ENCODE measurements around the gene TENM4. TPM values are rescaled to one million over a fixed set of nuclear protein-coding genes. Genes with fewer than 3 reads are reported as not detected.

Gene TENM4
- total RNA-seq, 2 donors from 2014 or later = 68.2 to 130 TPM

GRCh38 chr11:78646564-78647185 lies 794.2 kb downstream of the TENM4 start:
- no peak overlapping the region for H3K27ac ChIP-seq (ENCODE audit: low read depth, low read length)
- no peaks in the 10 kb centered on the region for H3K4me1 ChIP-seq (ENCODE audit: control insufficient read depth, insufficient read depth, low read length)
- no peak overlapping the region for H3K9ac ChIP-seq (ENCODE audit: extremely low read depth, low read length, poor library complexity, severe bottlenecking)
- WGBS, 2 experiments (ENCODE audit: insufficient coverage in 1 of 2, insufficient read length in 1 of 2) = 27 to 32% methylated on average over 7 of the region's 7 CpGs
- H3K27me3 ChIP-seq (ENCODE audit: control insufficient read depth, insufficient read depth, low read length, poor library complexity, severe bottlenecking) = peaks cover 4% of the 10 kb centered on the region
- peak; percentile 87 for DNase-seq
- Mint-ChIP-seq H3K4me3 (no peak overlapping the region), H3K9me3 (no peaks in the 10 kb centered on the region), H3K27ac (no peak overlapping the region), H3K27me3 (ENCODE audit: insufficient read depth) (peaks cover 2% of the 10 kb centered on the region), H3K36me3 (ENCODE audit: low read depth) (no peaks in the 10 kb centered on the region), H3K4me1 (peaks cover 14% of the 10 kb centered on the region)
- no peaks in the 10 kb centered on the region for H3K36me3 ChIP-seq (ENCODE audit: control insufficient read depth, insufficient read depth, low read length)
- TF ChIP-seq CTCF (conservative IDR thresholded peaks at IDR 0.05) = peak; percentile 92
- H3K9me3 ChIP-seq (ENCODE audit: control insufficient read depth, low read length) = no peaks in the 10 kb centered on the region
- no peak overlapping the region for H3K4me3 ChIP-seq (ENCODE audit: low read length)

- peak; percentile 98 for TF ChIP-seq CTCF (conservative IDR thresholded peaks at IDR 0.05)
- H3K4me1 Mint-ChIP-seq = peaks cover 3% of the 10 kb centered on the region
- H3K36me3 Mint-ChIP-seq (ENCODE audit: low read depth) = no peaks in the 10 kb centered on the region
- no peak overlapping the region for H3K4me3 Mint-ChIP-seq
- H3K27ac Mint-ChIP-seq = no peak overlapping the region
- H3K9me3 Mint-ChIP-seq = no peaks in the 10 kb centered on the region
- peak; percentile 97 for DNase-seq
- Histone ChIP-seq H3K27ac (ENCODE audit: low read depth, low read length) (no peak overlapping the region), H3K27me3 (ENCODE audit: control insufficient read depth, insufficient read depth, low read length, poor library complexity, severe bottlenecking) (peaks cover 4% of the 10 kb centered on the region), H3K9me3 (ENCODE audit: control insufficient read depth, low read length) (no peaks in the 10 kb centered on the region), H3K36me3 (ENCODE audit: control insufficient read depth, insufficient read depth, low read length) (no peaks in the 10 kb centered on the region), H3K4me1 (ENCODE audit: control insufficient read depth, insufficient read depth, low read length) (no peaks in the 10 kb centered on the region), H3K4me3 (ENCODE audit: low read length) (no peak overlapping the region), H3K9ac (ENCODE audit: extremely low read depth, low read length, poor library complexity, severe bottlenecking) (no peak overlapping the region)
- WGBS, 2 experiments (ENCODE audit: insufficient coverage in 1 of 2, insufficient read length in 1 of 2) = 53 to 100% methylated on average over 1 to 5 of the region's 5 CpGs
- H3K27me3 Mint-ChIP-seq (ENCODE audit: insufficient read depth) = peaks cover 6% of the 10 kb centered on the region
Observed at GRCh38 chr11:78645226-78646202, 795.3 kb downstream of the TENM4 start.

DNA sequence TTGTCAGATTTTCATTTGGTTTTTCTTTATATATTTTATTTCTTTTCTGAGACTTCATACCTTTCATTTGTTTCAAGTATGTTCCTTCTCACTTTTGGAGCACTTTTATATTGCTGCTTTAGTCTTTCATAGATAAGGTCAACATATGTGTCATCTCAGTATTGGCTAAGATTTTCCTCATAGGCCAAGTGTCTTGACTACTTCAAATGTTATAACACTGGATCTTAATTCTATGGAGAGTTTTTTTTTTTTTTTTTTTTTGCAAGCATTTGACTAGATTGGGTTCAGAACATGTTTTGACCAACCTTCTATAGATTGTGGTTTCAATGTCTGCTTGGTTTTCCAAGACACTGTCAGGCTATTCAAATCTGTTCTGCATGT lies 797.2 kb downstream of the TENM4 start:
- no peak overlapping the region for H3K4me3 ChIP-seq (ENCODE audit: low read length)
- H3K36me3 ChIP-seq (ENCODE audit: control insufficient read depth, insufficient read depth, low read length) = no peaks in the 10 kb centered on the region
- Mint-ChIP-seq H3K9me3 (peaks cover 12% of the 10 kb centered on the region), H3K4me3 (no peak overlapping the region), H3K36me3 (ENCODE audit: low read depth) (no peaks in the 10 kb centered on the region), H3K27me3 (ENCODE audit: insufficient read depth) (peaks cover 7% of the 10 kb centered on the region), H3K27ac (no peak overlapping the region), H3K4me1 (no peaks in the 10 kb centered on the region)
- DNase-seq = no peak
- no peak overlapping the region for H3K9ac ChIP-seq (ENCODE audit: extremely low read depth, low read length, poor library complexity, severe bottlenecking)
- peaks cover 4% of the 10 kb centered on the region for H3K27me3 ChIP-seq (ENCODE audit: control insufficient read depth, insufficient read depth, low read length, poor library complexity, severe bottlenecking)
- H3K9me3 ChIP-seq (ENCODE audit: control insufficient read depth, low read length) = no peaks in the 10 kb centered on the region
- H3K27ac ChIP-seq (ENCODE audit: low read depth, low read length) = no peak overlapping the region
- no peak for TF ChIP-seq CTCF (conservative IDR thresholded peaks at IDR 0.05)
- H3K4me1 ChIP-seq (ENCODE audit: control insufficient read depth, insufficient read depth, low read length) = no peaks in the 10 kb centered on the region

Measured in endodermal cell (in vitro differentiated cells).